HG03045 (cell line): ENCODE measurements around the gene RNF5.
"Not testable (repeated sequence)": the region's sequence is repeated elsewhere in the genome, so short reads cannot be mapped to it uniquely, and the experiment has no call there.

ENCODE experiments used
- ATAC-seq: cut with Tn5 transposase; IDR thresholded peaks from one replicate; pipeline ENCODE4 v1.9.1; 2021; ENCODE audit warnings: mild to moderate bottlenecking, moderate library complexity; ENCODE audit not compliant: unreplicated experiment

The RNF5 gene, protein sequence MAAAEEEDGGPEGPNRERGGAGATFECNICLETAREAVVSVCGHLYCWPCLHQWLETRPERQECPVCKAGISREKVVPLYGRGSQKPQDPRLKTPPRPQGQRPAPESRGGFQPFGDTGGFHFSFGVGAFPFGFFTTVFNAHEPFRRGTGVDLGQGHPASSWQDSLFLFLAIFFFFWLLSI

DNA sequence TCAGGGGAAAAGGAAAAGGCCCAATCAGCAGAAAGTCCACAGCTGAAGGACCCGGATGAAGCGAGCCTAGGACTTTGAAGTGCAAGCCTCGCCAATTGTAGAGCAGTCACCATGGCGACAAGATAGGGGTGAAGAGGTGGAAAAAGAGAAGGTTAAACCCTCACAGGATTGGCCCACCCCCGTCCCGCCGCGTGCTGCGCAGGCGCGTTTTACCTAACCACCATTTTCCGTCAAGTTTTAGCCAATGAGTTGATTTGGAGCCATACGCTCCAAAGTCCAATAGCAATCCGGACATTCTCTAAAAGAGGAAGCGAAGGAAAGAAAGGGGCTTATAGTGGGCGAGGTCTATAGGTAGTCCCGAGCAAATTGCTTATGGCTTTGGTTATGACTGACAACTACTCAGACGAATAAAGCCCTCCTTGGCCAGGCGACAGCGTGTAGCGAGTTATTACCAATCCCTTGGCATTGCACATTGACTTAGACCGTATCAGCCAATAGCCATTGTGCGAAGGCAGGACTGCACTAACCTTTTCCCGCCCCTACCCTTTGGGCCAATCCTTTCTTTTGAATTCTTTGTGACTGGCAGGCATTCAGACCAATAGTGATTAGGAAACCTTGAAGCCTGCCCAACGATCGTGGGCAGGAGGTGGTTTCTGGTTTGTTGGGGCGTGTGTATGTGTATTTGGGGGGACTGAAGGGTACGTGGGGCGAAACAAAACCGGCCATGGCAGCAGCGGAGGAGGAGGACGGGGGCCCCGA, at the start of gene RNF5:
Gene RNF5 (plus strand): TSS at position 618 of the 759 bp plus-strand sequence. CDS start 107 bp downstream, at position 725.
- ATAC-seq = peak; percentile 82

DNA sequence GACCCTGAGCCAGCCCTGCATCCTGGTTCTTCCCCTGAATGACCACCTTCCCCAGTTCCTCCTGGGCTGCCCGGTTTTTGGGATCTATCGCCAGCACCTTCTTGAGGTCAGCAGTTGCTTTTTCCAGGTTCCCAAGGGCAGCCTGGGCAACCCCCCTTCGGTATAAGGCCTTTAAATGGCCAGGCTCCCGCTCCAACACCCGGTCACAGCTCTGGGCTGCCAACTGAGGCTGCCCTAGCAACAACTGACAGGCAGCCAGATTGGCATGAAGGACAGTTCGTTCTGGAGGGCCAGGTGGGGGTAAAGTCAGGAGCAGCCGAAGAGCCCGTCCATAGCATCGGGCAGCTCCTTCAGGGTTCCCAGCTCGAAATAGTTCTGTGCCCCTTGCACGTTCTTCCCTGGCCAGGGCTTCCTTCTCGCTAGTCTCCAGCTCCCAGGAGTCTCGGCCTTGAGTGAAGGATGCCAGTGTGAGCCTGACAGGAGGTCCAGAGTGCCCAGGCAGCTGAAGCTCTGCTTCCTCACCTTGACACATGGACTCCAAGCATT, 49.4 kb upstream of the RNF5 start:
- ATAC-seq = no peak

DNA sequence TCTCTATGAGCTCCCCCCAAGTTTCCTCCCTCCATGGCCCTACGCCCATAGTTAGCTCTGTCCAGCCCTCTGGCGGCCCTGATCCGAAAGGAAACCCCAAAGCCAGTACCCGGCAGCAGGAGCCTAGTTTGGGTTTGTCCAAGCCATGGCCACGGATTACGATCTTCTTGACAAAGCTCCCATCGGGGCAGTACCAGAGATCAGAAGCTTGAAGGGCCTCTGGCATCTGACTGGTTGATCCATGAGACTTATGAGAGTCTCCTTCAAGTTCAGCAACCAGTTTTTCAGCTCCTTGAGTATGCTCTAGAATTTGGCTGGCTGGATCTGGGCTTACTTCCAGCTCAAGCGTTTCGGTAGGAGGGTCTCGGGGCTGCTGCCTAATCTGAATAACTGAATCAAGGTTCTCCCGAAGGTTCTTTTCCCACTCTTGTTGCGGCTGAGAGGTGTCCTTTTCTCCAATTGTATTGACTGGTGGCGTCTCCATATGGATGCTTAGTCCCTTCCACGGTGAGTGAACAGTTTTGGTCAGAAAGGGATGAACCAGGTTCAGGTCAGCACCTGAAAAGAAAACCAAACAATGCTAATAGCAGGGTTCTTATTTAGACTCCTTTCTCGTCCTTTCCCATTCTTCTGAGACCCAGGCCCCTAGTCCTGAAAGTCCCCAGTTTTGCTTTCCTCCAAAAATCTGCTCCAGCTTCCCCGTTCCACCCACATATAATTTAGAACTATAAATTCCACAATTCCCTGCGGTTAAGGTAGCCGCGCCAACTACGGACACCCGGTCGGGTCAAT, 48.7 kb upstream of the RNF5 start:
- no peak for ATAC-seq

DNA sequence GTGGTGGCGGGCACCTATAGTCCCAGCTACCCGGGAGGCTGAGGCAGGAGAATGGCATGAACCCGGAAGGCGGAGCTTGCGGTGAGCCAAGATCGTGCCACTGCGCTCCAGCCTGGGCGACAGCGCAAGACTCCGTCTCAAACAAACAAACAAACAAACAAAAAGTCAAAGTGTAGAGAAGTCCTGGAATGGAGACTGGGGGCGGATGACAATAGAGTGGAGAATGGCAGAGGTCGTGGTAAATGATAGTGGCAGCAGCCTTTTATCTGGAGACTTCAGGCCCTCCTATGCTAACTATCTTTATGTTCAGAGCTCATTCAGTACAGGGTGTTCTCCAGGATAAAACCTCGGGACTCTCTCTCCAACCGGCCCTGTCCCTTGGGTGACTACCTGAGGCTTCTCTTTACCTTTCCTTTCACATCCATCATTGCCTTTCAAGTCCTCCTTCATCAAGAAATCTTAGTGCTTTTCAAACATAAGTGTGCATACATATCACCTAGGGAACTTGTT, 46.7 kb upstream of the RNF5 start:
- no peak for ATAC-seq

DNA sequence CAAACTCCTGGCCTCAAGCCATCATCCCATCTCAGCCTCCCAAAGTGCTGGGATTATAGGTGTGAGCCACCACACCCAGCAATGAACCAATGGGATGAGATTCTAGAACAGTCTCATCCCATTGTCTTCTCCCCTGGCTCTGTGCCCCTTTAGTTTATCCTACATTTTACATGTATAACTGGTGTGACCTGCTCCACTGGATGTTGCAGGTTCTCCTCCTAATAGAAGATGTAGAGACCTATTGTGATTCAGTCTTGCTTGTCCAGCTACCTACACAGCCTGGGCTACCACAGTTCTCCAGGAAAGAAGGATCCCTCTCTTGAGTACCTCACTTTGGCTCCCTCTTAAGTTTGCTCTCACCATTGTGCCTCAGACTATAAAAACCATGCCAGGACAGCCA, 46.1 kb upstream of the RNF5 start:
- no peak for ATAC-seq

DNA sequence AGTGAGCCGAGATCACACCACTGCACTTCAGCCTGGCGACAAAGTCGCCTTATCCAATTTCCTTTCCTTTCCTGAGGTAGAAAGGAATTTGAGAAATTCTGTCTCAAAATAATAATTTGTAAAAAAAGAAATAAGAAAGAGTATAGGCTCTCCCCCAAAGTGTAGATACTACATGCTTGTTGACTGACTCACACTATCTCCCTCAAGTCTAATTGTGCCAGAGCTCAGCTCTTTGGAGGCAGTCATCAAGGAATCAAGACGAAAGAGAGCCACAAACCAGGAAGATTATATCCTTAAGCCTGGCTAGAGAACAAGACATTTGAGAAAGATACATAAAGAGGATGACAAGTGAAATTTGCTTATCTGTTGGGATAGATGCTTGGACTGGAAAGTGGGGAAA, 44.4 kb upstream of the RNF5 start:
- ATAC-seq = no peak

DNA sequence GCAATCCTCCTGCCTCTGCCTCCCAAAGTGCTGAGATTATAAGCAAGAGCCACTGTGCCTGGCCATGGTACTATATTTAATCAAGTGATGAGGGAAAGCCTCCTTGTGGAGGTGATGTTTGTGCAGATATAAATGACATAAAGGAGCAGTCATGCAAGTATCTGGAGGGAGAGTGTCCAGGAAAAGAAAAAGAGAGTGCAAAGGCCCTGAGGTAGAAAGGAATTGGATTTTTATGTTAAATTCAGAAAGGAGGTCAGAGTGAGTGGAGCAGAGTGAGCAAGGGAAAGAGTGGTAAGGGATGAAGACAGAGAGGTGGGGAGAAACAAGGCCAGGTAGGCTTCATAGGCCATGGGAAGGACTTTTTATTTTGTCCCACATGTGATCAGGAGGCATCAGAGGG, 40.8 kb upstream of the RNF5 start:
- no peak for ATAC-seq

DNA sequence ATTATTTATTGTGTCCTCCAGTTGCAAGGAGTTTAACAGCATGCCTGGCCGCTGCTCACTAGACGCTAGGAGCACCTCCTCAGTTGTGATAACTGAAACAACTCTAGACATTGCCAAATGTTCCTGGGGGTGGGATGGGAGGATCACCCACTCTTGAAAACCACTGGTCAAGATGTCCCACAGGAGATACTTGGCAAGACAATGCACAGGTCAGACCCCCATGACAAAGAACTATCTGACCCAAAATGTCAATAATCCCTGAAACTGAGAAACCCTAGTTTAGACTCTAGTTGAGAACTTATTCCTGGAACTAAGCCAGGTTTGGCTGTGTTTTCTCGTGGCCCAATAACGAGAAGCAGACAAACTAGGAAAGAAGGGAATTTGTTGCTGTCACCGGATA, 38.6 kb upstream of the RNF5 start:
- no peak for ATAC-seq

DNA sequence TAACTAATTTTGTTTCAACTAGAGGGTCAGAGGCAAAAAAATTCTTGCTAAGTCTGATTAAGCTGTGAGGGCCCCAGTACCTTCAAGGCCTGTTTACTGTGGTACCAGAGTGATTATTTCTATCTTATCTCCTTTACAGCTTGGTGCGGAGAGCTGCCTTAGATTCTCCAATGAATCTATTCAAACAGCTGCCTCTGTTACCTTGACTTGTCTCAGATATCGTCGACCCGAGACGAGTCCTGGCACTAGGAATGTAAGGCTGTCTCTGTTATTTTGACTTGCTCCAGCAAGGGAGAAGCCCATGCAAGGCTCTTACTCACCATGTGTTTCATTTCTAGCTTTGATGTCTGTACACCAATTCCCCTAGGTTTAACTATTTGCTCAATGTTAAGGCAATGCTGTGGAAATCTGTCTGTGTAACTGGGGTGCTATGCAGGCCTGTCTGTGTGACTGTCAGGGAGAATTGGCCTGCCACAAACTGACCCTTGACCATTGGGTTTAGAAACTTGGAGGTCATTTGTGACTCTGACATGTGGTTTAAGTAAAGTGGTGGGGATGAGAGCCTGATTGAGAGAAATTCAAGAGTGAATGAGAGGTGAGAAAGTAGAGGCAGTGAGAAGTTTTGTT, 37.7 kb upstream of the RNF5 start:
- ATAC-seq = no peak

DNA sequence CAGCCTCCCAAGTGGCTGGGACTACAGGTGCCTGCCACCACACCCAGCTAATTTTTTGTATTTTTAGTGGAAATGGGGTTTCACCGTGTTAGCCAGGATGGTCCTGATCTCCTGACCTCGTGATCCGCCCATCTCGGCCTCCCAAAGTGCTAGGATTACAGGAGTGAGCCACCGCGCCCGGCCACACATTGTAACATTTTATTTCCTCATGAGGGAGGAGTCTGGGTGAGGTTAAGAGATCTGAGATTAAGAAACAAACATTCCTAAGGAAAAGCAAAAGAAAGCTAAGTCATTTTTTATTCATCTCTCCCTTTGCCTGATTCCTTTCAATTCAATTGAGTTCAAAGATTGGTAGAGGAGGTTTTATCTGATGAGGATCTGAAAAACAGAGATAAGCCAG, 34.0 kb upstream of the RNF5 start:
- ATAC-seq = not testable (repeated sequence)

DNA sequence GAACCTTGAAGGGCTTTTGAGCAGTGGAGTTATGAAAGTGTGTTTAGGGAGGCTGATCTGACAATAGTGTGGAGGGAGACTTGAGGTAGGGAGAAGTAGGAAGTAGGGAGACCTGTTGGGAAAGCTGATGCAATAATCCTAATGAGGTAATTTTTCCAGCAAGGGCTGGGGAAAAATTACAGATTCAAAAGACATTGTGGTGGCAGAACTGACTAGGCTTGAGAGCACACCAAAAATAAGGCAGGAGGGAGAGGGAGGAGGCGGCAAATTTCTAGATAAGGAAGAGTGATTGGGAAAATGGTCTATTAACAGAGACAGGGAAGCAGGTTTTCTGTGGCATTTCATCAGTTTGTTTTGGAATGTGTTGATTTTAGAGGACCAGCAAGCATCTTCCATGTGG, 31.9 kb upstream of the RNF5 start:
- no peak for ATAC-seq

DNA sequence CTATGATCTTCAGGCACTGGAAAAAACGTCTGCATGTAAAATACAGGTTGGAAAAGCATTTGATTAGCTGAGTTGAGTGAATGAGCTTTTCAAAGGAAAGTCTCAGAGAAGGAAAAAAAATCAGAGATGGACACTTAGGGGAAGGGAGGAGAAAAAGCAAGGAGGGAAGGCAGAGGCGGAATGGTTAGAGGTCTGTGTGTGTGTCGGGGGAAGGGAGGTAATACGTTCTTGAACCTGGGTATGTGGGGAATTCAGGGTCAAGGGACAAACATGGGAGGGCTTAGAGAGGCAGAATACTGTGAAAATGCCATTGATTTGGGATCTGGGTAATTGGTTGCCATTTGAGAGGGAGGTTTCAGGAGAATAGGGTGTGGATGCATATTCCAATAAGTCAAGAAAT, 31.5 kb upstream of the RNF5 start:
- ATAC-seq = no peak

DNA sequence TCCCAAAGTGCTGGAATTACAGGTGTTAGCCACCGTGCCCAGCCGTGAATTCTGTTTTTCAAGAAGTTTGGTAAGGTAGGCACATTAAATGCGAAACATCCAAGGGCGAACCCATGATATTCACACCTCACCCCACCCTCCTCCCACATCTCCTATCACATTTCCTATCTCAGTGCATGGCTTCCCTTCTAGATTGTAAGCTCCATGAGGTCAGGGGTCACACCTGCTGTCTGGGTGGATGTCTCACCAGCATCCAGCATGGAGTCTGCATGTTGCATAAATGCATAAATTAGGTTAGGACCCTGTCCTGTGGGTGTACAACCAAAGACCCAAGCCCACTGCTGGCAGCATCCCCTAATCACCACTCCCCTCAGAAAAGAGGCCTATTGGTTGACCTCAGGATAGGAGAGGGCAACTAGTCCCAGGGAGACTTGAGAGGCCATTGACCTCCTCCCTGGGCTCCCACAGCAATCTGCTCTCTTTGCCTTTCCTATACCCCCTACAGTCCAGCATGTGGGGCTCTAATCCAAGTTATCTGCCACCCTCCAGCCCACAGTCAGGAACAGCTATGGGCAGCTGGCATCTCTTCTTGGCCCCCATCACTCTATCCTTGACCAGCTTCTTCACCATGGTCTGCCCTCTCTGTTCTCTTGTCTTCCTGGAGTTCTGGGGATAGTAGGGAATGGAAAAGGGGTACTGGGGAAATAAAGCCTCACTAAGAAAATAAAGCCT, 30.6 kb upstream of the RNF5 start:
- ATAC-seq = no peak

DNA sequence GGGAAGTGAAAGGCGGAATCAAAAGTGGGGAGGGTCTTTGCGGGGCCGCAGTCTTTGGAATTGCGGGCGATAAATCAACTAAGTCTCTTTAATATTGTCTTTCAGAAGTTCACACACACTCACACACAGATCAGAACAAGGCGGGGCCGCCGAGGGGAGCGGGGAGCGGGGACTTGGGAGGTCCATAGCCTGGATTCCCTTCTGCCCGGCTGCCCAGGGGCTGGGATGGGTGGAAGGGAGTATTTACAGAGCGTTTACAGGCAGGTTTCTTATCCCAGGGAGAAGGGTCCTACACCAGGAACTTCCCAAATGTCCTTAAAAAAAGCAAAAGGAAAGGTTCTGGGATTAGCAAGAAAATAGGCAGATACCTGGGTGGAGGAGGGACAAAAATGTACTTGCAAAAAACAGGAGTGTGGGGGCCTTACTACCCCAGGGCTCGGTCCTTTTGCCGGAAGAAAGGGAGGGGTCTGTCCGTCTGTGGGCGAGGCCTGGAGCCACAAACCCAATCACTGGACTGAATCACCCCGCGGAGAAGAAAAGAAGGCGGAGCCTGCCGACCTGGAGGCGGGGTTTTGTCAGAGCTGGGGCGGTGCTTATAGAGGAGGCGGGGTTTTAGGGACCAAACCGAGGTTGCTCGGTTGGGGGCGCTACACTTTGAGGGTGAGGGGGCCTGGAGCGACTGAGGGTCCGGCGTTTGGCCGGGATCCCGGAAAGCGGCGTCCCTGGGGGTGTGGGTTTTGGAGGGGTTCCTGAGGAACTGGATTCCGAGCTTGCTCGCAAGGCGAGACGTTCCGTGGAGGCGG, 29.7 kb upstream of the RNF5 start:
- no peak for ATAC-seq

DNA sequence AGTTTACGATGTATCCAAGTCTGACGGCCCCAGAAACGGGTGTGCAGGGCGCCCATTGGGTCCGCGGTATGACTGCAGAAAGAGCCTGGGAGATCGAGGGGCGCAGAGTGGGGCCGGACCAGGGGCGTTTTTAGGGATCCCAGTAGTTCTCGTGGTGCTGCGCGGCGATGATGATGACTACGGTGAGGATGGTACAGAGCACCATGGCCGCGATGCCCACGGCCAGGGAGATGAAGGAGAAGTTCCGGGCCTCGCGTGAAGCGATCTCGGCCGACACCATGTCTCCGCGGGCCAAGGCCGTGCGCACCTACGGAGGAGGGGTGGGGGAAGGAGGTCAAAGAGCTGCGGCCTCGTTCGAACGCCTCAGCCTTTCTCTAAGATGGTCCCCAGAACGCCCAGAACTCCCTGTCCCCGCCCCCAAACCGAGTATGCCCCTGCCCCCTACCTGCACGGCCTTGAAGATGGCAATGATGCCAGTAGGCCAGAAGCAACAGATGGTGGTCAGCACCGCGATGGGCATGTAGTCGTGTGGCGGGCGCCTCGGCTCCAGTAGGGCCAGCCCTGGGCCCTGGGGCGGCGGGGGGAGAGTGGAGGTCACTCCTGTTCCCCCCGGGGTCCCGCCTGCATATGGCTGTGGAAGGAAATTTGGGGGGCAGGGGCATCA, 29.0 kb upstream of the RNF5 start:
- no peak for ATAC-seq

DNA sequence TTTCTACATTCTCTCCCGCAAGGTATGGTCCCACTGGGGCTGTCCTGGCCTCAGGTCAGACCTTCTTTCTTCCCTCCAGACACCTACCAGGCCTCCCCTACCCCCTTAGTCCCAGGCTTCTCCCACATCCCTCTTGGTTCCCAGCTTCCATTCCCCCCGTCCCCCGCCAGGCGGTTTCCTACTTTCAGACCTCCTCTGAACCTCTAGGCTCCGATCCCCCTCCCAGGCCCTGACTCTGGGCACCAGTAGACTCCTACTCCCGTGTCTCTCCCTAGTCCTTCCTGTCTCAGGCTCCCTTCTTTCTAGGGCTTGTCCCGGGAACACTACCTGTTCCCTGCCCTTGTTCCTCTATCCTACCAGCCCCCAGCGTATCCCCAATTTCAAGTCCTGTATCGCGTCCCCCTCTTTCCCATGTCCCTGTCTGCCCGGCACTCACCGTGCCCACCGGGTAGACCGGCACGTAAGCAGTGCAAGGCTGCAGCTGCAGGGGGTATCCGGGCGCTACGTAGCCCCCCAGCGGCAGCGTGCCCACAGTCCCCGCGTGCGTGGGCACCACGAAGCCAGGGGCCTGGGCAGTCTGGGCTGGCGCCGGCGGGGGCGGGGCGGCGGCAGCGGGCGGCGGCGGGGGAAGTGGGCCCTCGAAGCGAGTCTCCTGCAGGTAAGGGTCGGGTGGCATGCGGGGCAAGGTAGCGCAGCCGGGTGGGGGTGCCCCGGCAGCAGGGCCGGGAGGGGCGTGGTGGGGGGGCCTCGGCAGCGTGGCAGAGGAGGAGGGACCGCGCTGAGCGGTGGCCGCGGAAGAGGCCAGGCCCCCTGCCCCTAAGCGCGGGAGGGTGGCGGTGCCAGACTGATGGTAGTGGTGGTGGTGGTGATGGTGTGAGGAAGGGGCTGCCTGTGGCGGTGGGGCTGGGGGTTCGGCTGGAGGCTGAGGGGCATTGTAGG, 28.0 kb upstream of the RNF5 start:
- no peak for ATAC-seq

DNA sequence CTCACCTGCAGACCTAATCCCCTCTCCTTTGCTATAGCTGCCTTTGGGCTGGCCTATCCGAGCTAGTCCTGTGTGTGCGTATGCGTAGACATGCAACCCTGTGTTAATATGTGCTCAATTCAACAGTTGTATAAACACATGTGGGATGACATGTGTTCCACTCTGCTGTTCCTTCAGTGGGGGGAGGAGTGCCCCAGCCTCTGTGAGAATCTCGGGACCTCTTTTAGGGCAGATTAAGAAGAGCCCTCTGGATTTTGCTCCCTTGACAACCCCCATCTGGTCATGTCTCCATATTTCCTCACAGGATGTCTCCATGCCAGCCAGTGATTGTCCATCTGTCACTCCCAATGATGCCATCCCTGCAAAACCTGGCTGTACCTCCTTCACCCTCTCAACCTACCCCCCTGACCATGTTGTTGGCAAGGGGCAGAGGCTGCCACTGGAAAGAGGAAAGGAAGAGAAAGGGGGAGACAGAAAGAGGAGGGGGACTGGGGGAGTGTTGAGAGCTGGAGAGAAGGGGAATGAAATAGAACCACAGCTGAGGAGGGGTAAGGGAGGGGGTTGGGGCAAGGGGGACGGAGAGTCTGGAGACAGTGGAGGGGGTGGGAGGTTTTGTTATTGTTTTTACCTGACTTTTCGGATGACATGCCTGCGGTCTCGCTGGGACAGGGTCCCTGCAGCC, 26.9 kb upstream of the RNF5 start:
- no peak for ATAC-seq
